HepG2 (cell line): ENCODE measurements around the gene METTL26. TPM values are rescaled to one million over a fixed set of nuclear protein-coding genes. Genes with fewer than 3 reads are reported as not detected.
A peak's percentile ranks its signal among the peaks of the same experiment; 100 is the strongest.

Experiments used
- ELF4 ChIP-seq: sonication (generic); formaldehyde crosslinking; IDR thresholded peaks from 2 replicates; pipeline ENCODE4 v1.5.0; 2020; ENCODE audit warnings: missing genetic modification reagents, mild to moderate bottlenecking, moderate library complexity, borderline replicate concordance
- FOXK1 ChIP-seq: sonication (generic); formaldehyde crosslinking; IDR thresholded peaks from 2 replicates; pipeline ENCODE4 v1.4.0; 2020; ENCODE audit warnings: low read depth, missing genetic modification reagents, borderline replicate concordance
- HDAC1 ChIP-seq: sonication (generic); formaldehyde crosslinking; IDR thresholded peaks from 2 replicates; pipeline ENCODE4 v1.5.1; 2020; ENCODE audit warnings: mild to moderate bottlenecking, missing genetic modification reagents
- KMT2B ChIP-seq: IDR thresholded peaks from 2 replicates; pipeline ENCODE4 v1.6.1; 2016; ENCODE audit warnings: missing genetic modification reagents, missing compliant biosample characterization
- MAZ ChIP-seq, 2 experiments: sonication (generic) in 1 of 2; formaldehyde crosslinking in 1 of 2; IDR thresholded peaks; 2 replicates each; pipeline versions ENCODE4 v1.5.0 to v1.6.1; 2012 to 2020; ENCODE audit warnings: low read depth in 2 of 2, mild to moderate bottlenecking in 2 of 2, borderline replicate concordance in 1 of 2, improper control_type of control experiment in 1 of 2, low read length in 1 of 2, missing genetic modification reagents in 1 of 2, moderate library complexity in 1 of 2
- NFE2 ChIP-seq: sonication (generic); formaldehyde crosslinking; IDR thresholded peaks from 2 replicates; pipeline ENCODE4 v1.4.0; 2020; ENCODE audit warnings: missing genetic modification reagents
- POLR2AphosphoS2 ChIP-seq: IDR thresholded peaks from 2 replicates; pipeline ENCODE4 v1.6.1; 2011; ENCODE audit warnings: low read depth, low read length, improper control_type of control experiment
- TBX2 ChIP-seq: sonication (generic); formaldehyde crosslinking; IDR thresholded peaks from 2 replicates; pipeline ENCODE4 v1.5.0; 2020; ENCODE audit warnings: missing genetic modification reagents, mild to moderate bottlenecking, borderline replicate concordance
- THAP11 ChIP-seq: IDR thresholded peaks from 2 replicates; pipeline ENCODE4 v1.6.1; 2016; ENCODE audit warnings: missing biosample characterization, missing genetic modification reagents
- ZFP90 ChIP-seq: sonication (generic); formaldehyde crosslinking; IDR thresholded peaks from 2 replicates; pipeline ENCODE4 v1.8.0; 2022; ENCODE audit warnings: missing genetic modification reagents, mild to moderate bottlenecking, inconsistent platforms, borderline replicate concordance
- ZNF235 ChIP-seq: sonication (generic); formaldehyde crosslinking; IDR thresholded peaks from 2 replicates; pipeline ENCODE4 v1.8.1; 2023; ENCODE audit warnings: mild to moderate bottlenecking, missing genetic modification reagents, borderline replicate concordance
- ZNF333 ChIP-seq: sonication (generic); formaldehyde crosslinking; IDR thresholded peaks from 2 replicates; pipeline ENCODE4 v1.4.0; 2020; ENCODE audit warnings: mild to moderate bottlenecking, missing genetic modification reagents, borderline replicate concordance
- ZNF556 ChIP-seq: sonication (generic); formaldehyde crosslinking; IDR thresholded peaks from 2 replicates; pipeline ENCODE4 v1.4.0; 2020; ENCODE audit warnings: mild to moderate bottlenecking, missing genetic modification reagents, borderline replicate concordance
- ZNF891 ChIP-seq: sonication (generic); formaldehyde crosslinking; IDR thresholded peaks from 2 replicates; pipeline ENCODE4 v1.5.0; 2020; ENCODE audit warnings: mild to moderate bottlenecking, missing genetic modification reagents
- polyA plus RNA-seq, 8 experiments: library from polyadenylated mRNA; depleted of rRNA in 3 of 8; stranded (reverse) in 7 of 8; unstranded in 1 of 8; fragments of >200 nt; fragmentation: Illumina TruSeq in 4 of 8; extraction: Trizol in 4 of 8; gene quantifications; 2 replicates each; pipeline versions ENCODE4 v1.2.1 to v1.2.3, GENCODE V29; 2011 to 2016; ENCODE audit warnings: low read depth in 4 of 8, missing spikeins in 1 of 8, mixed read lengths in 1 of 8; ENCODE audit not compliant: insufficient read depth in 1 of 8
- total RNA-seq, 5 experiments: library from RNA; depleted of rRNA; stranded (reverse); fragments of >200 nt; fragmentation: Illumina TruSeq; extraction: Trizol; gene quantifications; 2 replicates each; pipeline ENCODE4 v1.2.3, GENCODE V29; 2016; ENCODE audit warnings: low read depth in 1 of 5
- TF ChIP-seq, protein P1 (sequence below): sonication (generic); formaldehyde crosslinking; IDR thresholded peaks from 2 replicates; pipeline ENCODE4 v1.5.1; 2020; ENCODE audit warnings: missing genetic modification reagents, mild to moderate bottlenecking, borderline replicate concordance
- TF ChIP-seq, protein P2 (sequence below): sonication (generic); formaldehyde crosslinking; IDR thresholded peaks from 2 replicates; pipeline ENCODE4; 2020; ENCODE audit warnings: missing genetic modification reagents, mild to moderate bottlenecking, borderline replicate concordance
- TF ChIP-seq, protein P3 (sequence below): IDR thresholded peaks from 2 replicates; pipeline ENCODE4 v1.4.0; 2020; ENCODE audit warnings: mild to moderate bottlenecking, missing genetic modification reagents

Gene METTL26
- total and polyA plus RNA-seq, 2 of the 13 experiments (the other 11 are each of a cell fraction or from before 2014, with no cell fraction given): 65.5 to 70.1 TPM

DNA sequence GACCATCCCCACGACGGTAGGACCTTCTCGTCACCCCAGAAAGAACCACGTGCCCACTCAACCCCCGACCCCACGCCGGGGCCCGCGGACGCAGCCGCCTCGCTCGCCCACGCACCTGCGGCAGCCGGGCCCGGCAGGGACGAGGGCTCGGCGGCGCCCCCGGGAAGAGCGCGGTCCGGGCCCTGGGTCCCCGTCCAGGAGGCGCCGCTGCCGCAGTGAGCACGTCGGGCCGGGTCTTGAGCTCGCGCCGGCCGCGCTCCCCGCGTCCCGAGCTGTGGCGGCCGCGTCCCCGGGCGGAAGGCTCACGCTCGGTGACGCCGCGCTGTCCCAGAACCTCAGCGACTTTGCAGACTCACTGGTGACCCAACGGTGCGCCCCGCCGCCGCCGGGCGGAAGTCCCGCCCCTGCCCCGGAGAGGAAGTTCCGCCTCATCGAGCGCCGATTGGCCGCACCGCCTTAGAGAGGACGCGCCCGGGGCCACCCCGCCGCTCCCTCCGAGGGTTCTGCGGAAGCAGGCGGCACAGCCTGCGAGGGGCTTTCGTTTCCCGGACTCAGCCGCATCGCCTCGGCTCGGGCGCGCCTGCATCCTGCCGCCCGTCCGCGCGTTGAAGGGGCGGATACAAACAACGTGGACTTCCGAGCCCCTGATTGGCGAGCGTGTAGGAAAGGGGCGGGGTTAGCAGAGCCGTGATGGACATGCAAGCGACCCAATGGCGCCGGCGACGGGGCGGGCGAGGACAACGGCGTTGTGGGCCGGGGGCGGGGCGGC, 47.0 kb downstream of the METTL26 start (continued):
- TF ChIP-seq HDAC1 (CRISPR knock-in tag) (peak; percentile 59), FOXK1 (CRISPR knock-in tag) (peak; percentile 81), MAZ (IDR thresholded peaks at IDR 0.05; ENCODE audit: borderline replicate concordance, low read depth, low read length) (no peak; the same call in 1 of the 2 replicates), MAZ (CRISPR knock-in tag; IDR thresholded peaks at IDR 0.05; ENCODE audit: low read depth) (peak; percentile 34; the same call in 1 of the 2 replicates), POLR2AphosphoS2 (peak; percentile 45; the same call in 1 of the 2 replicates), ZNF333 (0 out of 2 replicates have a peak, but pooled peaks have one; percentile 77), ELF4 (CRISPR knock-in tag) (no peak; the same call in 1 of the 2 replicates), KMT2B (peak; percentile 87), ZNF235 (CRISPR knock-in tag) (peak; percentile 90; the same call in 1 of the 2 replicates), ZFP90 (CRISPR knock-in tag) (peak; percentile 65; the same call in 1 of the 2 replicates), ZNF556 (no peak), TBX2 (CRISPR knock-in tag) (no peak), THAP11 (peak; percentile 75), ZNF891 (CRISPR knock-in tag) (peak; percentile 5; the same call in 1 of the 2 replicates), NFE2 (CRISPR knock-in tag) (0 out of 2 replicates have a peak, but pooled peaks have one; percentile 23)
- TF ChIP-seq, protein P1, sequence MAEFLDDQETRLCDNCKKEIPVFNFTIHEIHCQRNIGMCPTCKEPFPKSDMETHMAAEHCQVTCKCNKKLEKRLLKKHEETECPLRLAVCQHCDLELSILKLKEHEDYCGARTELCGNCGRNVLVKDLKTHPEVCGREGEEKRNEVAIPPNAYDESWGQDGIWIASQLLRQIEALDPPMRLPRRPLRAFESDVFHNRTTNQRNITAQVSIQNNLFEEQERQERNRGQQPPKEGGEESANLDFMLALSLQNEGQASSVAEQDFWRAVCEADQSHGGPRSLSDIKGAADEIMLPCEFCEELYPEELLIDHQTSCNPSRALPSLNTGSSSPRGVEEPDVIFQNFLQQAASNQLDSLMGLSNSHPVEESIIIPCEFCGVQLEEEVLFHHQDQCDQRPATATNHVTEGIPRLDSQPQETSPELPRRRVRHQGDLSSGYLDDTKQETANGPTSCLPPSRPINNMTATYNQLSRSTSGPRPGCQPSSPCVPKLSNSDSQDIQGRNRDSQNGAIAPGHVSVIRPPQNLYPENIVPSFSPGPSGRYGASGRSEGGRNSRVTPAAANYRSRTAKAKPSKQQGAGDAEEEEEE: no peak
- TF ChIP-seq, protein P2, sequence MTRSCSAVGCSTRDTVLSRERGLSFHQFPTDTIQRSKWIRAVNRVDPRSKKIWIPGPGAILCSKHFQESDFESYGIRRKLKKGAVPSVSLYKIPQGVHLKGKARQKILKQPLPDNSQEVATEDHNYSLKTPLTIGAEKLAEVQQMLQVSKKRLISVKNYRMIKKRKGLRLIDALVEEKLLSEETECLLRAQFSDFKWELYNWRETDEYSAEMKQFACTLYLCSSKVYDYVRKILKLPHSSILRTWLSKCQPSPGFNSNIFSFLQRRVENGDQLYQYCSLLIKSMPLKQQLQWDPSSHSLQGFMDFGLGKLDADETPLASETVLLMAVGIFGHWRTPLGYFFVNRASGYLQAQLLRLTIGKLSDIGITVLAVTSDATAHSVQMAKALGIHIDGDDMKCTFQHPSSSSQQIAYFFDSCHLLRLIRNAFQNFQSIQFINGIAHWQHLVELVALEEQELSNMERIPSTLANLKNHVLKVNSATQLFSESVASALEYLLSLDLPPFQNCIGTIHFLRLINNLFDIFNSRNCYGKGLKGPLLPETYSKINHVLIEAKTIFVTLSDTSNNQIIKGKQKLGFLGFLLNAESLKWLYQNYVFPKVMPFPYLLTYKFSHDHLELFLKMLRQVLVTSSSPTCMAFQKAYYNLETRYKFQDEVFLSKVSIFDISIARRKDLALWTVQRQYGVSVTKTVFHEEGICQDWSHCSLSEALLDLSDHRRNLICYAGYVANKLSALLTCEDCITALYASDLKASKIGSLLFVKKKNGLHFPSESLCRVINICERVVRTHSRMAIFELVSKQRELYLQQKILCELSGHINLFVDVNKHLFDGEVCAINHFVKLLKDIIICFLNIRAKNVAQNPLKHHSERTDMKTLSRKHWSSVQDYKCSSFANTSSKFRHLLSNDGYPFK (CRISPR knock-in tag): peak; percentile 51; the same call in 1 of the 2 replicates
- TF ChIP-seq, protein P3, sequence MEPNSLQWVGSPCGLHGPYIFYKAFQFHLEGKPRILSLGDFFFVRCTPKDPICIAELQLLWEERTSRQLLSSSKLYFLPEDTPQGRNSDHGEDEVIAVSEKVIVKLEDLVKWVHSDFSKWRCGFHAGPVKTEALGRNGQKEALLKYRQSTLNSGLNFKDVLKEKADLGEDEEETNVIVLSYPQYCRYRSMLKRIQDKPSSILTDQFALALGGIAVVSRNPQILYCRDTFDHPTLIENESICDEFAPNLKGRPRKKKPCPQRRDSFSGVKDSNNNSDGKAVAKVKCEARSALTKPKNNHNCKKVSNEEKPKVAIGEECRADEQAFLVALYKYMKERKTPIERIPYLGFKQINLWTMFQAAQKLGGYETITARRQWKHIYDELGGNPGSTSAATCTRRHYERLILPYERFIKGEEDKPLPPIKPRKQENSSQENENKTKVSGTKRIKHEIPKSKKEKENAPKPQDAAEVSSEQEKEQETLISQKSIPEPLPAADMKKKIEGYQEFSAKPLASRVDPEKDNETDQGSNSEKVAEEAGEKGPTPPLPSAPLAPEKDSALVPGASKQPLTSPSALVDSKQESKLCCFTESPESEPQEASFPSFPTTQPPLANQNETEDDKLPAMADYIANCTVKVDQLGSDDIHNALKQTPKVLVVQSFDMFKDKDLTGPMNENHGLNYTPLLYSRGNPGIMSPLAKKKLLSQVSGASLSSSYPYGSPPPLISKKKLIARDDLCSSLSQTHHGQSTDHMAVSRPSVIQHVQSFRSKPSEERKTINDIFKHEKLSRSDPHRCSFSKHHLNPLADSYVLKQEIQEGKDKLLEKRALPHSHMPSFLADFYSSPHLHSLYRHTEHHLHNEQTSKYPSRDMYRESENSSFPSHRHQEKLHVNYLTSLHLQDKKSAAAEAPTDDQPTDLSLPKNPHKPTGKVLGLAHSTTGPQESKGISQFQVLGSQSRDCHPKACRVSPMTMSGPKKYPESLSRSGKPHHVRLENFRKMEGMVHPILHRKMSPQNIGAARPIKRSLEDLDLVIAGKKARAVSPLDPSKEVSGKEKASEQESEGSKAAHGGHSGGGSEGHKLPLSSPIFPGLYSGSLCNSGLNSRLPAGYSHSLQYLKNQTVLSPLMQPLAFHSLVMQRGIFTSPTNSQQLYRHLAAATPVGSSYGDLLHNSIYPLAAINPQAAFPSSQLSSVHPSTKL (CRISPR knock-in tag): 0 out of 2 replicates have a peak, but pooled peaks have one; percentile 19
